GM12874 (cell line): ENCODE measurements around the gene FGF4.

Experiments used
- CTCF ChIP-seq: IDR thresholded peaks from 2 replicates; pipeline ENCODE4 v1.5.1; 2011; ENCODE audit warnings: low read depth, mild to moderate bottlenecking, control low read depth, low read length, moderate library complexity; ENCODE audit not compliant: insufficient read depth

FGF4 gene

GRCh38 chr11:69804769-69805508 is 29.8 kb upstream of the FGF4 start:
- TF ChIP-seq CTCF: no peak

GRCh38 chr11:69803604-69804218 is 28.6 kb upstream of the FGF4 start:
- TF ChIP-seq CTCF: no peak

- TF ChIP-seq CTCF: no peak
Observed at GRCh38 chr11:69803022-69803421, 27.9 kb upstream of the FGF4 start.

- no peak for TF ChIP-seq CTCF
Observed at GRCh38 chr11:69802590-69802989, 27.4 kb upstream of the FGF4 start.

GRCh38 chr11:69801513-69802335 is 26.6 kb upstream of the FGF4 start:
- peak; percentile 84 for TF ChIP-seq CTCF

GRCh38 chr11:69800278-69800677 is 25.1 kb upstream of the FGF4 start:
- TF ChIP-seq CTCF: no peak

- TF ChIP-seq CTCF: no peak
Observed at GRCh38 chr11:69799582-69799981, 24.4 kb upstream of the FGF4 start.
